Astrocyte (in vitro differentiated cells and primary cell): Measurements from ENCODE around the gene MTA1.

Experiments used
- EZH2 ChIP-seq: IDR thresholded peaks from 2 replicates; pipeline ENCODE4 v1.6.1; 2012; ENCODE audit warnings: mild to moderate bottlenecking, low read length, inconsistent platforms; ENCODE audit not compliant: insufficient read depth
- TF ChIP-seq, protein P1 (sequence below): IDR thresholded peaks from 2 replicates; pipeline ENCODE4 v1.5.1; 2011; ENCODE audit warnings: low read depth, mild to moderate bottlenecking, inconsistent platforms, low read length, moderate library complexity; ENCODE audit not compliant: insufficient read depth

GRCh38 chr14:105425823-105426247, 6.2 kb downstream of the MTA1 start:
- TF ChIP-seq, protein P1, sequence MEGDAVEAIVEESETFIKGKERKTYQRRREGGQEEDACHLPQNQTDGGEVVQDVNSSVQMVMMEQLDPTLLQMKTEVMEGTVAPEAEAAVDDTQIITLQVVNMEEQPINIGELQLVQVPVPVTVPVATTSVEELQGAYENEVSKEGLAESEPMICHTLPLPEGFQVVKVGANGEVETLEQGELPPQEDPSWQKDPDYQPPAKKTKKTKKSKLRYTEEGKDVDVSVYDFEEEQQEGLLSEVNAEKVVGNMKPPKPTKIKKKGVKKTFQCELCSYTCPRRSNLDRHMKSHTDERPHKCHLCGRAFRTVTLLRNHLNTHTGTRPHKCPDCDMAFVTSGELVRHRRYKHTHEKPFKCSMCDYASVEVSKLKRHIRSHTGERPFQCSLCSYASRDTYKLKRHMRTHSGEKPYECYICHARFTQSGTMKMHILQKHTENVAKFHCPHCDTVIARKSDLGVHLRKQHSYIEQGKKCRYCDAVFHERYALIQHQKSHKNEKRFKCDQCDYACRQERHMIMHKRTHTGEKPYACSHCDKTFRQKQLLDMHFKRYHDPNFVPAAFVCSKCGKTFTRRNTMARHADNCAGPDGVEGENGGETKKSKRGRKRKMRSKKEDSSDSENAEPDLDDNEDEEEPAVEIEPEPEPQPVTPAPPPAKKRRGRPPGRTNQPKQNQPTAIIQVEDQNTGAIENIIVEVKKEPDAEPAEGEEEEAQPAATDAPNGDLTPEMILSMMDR = no peak
- no peak for TF ChIP-seq EZH2
